Measurements from ENCODE around the gene ASPN. TPM values are rescaled to one million over a fixed set of nuclear protein-coding genes. Genes with fewer than 3 reads are reported as not detected.
"Not testable (repeated sequence)": the region's sequence is repeated elsewhere in the genome, so short reads cannot be mapped to it uniquely, and the experiment has no call there.

ASPN gene
- total RNA-seq, 2 experiments from 2014 or later: not detected

DNA sequence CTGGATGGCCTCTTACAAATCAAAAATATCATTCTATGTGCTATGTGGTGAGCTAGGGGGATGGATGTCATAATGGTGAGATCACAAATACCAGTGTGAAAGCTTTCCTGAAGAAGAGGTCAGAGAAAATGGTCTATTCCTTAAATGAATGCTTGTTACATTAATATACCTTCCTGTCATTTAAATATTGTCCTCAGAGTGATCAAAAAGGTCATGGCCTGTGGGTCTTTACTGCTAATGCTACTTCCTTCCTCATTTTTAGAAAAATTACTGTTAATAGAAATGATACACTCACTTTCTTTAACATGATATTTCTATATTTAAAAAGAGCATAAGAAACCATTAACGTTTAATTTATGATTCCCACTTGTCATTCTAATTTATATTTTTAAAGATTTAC lies 67.7 kb downstream of the ASPN start:
- Histone ChIP-seq H3K9me3 (ENCODE audit: control insufficient read depth in 1 of 2, insufficient read depth in 1 of 2, low read length in 2 of 2) (no peaks in the 10 kb centered on the region), H3K36me3 (ENCODE audit: insufficient read depth, low read length) (no peaks in the 10 kb centered on the region), H3K27ac (ENCODE audit: low read depth in 1 of 2, low read length in 2 of 2) (no peak overlapping the region), H3K4me1 (ENCODE audit: insufficient read depth, low read length) (no peaks in the 10 kb centered on the region), H3K27me3 (ENCODE audit: control insufficient read depth in 1 of 2, insufficient read depth in 2 of 2, low read length in 2 of 2) (no peaks in the 10 kb centered on the region), H3K4me3 (ENCODE audit: low read length) (no peak overlapping the region)
- no peak overlapping the region for H3K27ac Mint-ChIP-seq
- intact Hi-C loops (cut with DNase I, micrococcal nuclease): no loop called here
- TF ChIP-seq, protein P1, sequence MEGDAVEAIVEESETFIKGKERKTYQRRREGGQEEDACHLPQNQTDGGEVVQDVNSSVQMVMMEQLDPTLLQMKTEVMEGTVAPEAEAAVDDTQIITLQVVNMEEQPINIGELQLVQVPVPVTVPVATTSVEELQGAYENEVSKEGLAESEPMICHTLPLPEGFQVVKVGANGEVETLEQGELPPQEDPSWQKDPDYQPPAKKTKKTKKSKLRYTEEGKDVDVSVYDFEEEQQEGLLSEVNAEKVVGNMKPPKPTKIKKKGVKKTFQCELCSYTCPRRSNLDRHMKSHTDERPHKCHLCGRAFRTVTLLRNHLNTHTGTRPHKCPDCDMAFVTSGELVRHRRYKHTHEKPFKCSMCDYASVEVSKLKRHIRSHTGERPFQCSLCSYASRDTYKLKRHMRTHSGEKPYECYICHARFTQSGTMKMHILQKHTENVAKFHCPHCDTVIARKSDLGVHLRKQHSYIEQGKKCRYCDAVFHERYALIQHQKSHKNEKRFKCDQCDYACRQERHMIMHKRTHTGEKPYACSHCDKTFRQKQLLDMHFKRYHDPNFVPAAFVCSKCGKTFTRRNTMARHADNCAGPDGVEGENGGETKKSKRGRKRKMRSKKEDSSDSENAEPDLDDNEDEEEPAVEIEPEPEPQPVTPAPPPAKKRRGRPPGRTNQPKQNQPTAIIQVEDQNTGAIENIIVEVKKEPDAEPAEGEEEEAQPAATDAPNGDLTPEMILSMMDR (IDR thresholded peaks at IDR 0.05): no peak
- no peaks in the 10 kb centered on the region for H3K27me3 Mint-ChIP-seq
- no peaks in the 10 kb centered on the region for H3K4me1 Mint-ChIP-seq (ENCODE audit: low read depth)
- H3K9me3 Mint-ChIP-seq: no peaks in the 10 kb centered on the region
- ChIA-PET CTCF (no interaction called here), POLR2A (no interaction called here)
- no peak for ATAC-seq (ENCODE audit: poor library complexity)
- no peaks in the 10 kb centered on the region for H3K36me3 Mint-ChIP-seq (ENCODE audit: low read depth)
- DNase-seq: no peak
- H3K4me3 Mint-ChIP-seq: no peak overlapping the region

- H3K27ac Mint-ChIP-seq; intact Hi-C loops (cut with DNase I, micrococcal nuclease): not testable (repeated sequence)
These were observed 71.1 kb downstream of the ASPN start for GRCh38 chr9:92411157-92411556.

GRCh38 chr9:92408747-92409478 lies 73.4 kb downstream of the ASPN start:
- H3K27ac ChIP-seq (ENCODE audit: low read depth in 1 of 2, low read length in 2 of 2): no peak overlapping the region
- no peaks in the 10 kb centered on the region for H3K9me3 Mint-ChIP-seq
- ChIA-PET CTCF (interaction anchor here (0.6 kb wide), 1 partner anchor 79 kb away, joined by 3 read pairs; no protein-coding TSS in a partner anchor), POLR2A (no interaction called here)
- H3K27me3 ChIP-seq (ENCODE audit: control insufficient read depth in 1 of 2, insufficient read depth in 2 of 2, low read length in 2 of 2): no peaks in the 10 kb centered on the region
- no peaks in the 10 kb centered on the region for H3K9me3 ChIP-seq (ENCODE audit: control insufficient read depth in 1 of 2, insufficient read depth in 1 of 2, low read length in 2 of 2)
- DNase-seq: no peak
- peaks cover 14% of the 10 kb centered on the region for H3K4me1 ChIP-seq (ENCODE audit: insufficient read depth, low read length)
- H3K4me1 Mint-ChIP-seq (ENCODE audit: low read depth): peaks cover 28% of the 10 kb centered on the region
- no peaks in the 10 kb centered on the region for H3K27me3 Mint-ChIP-seq
- H3K36me3 ChIP-seq (ENCODE audit: insufficient read depth, low read length): no peaks in the 10 kb centered on the region
- H3K4me3 ChIP-seq (ENCODE audit: low read length): no peak overlapping the region
- TF ChIP-seq, protein P1 (IDR thresholded peaks at IDR 0.05): no peak
- intact Hi-C loops (cut with DNase I, micrococcal nuclease): no loop called here
- no peaks in the 10 kb centered on the region for H3K36me3 Mint-ChIP-seq (ENCODE audit: low read depth)
- H3K27ac Mint-ChIP-seq: no peak overlapping the region
- ATAC-seq (ENCODE audit: poor library complexity): no peak
- H3K4me3 Mint-ChIP-seq: no peak overlapping the region

More at GRCh38 chr9:92411157-92411556, 71.1 kb downstream of the ASPN start:
- peaks cover 13% of the 10 kb centered on the region for H3K4me1 Mint-ChIP-seq (ENCODE audit: low read depth)
- POLR2A ChIA-PET; H3K27me3 Mint-ChIP-seq; DNase-seq; H3K36me3 Mint-ChIP-seq (ENCODE audit: low read depth); H3K4me3 ChIP-seq (ENCODE audit: low read length); H3K9me3 ChIP-seq (ENCODE audit: control insufficient read depth in 1 of 2, insufficient read depth in 1 of 2, low read length in 2 of 2); H3K4me3 Mint-ChIP-seq; H3K36me3 ChIP-seq (ENCODE audit: insufficient read depth, low read length); H3K27me3 ChIP-seq (ENCODE audit: control insufficient read depth in 1 of 2, insufficient read depth in 2 of 2, low read length in 2 of 2); H3K9me3 Mint-ChIP-seq; ATAC-seq (ENCODE audit: poor library complexity); CTCF ChIA-PET; H3K27ac ChIP-seq (ENCODE audit: low read depth in 1 of 2, low read length in 2 of 2): not testable (repeated sequence)
- peaks cover 10% of the 10 kb centered on the region for H3K4me1 ChIP-seq (ENCODE audit: insufficient read depth, low read length)

- Mint-ChIP-seq H3K36me3 (ENCODE audit: low read depth) (no peaks in the 10 kb centered on the region), H3K4me3 (no peak overlapping the region), H3K4me1 (ENCODE audit: low read depth) (peaks cover 35% of the 10 kb centered on the region), H3K27ac (no peak overlapping the region), H3K9me3 (no peaks in the 10 kb centered on the region), H3K27me3 (no peaks in the 10 kb centered on the region)
- Histone ChIP-seq H3K27me3 (ENCODE audit: control insufficient read depth in 1 of 2, insufficient read depth in 2 of 2, low read length in 2 of 2) (no peaks in the 10 kb centered on the region), H3K36me3 (ENCODE audit: insufficient read depth, low read length) (no peaks in the 10 kb centered on the region), H3K27ac (ENCODE audit: low read depth in 1 of 2, low read length in 2 of 2) (no peak overlapping the region), H3K9me3 (ENCODE audit: control insufficient read depth in 1 of 2, insufficient read depth in 1 of 2, low read length in 2 of 2) (no peaks in the 10 kb centered on the region), H3K4me3 (ENCODE audit: low read length) (no peak overlapping the region), H3K4me1 (ENCODE audit: insufficient read depth, low read length) (peaks cover 14% of the 10 kb centered on the region)
- POLR2A ChIA-PET: no interaction called here
- no peak for ATAC-seq (ENCODE audit: poor library complexity)
- no peak for DNase-seq
- intact Hi-C loops (cut with DNase I, micrococcal nuclease): no loop called here
- CTCF ChIA-PET: no interaction called here
- TF ChIP-seq, protein P1 (IDR thresholded peaks at IDR 0.05): no peak
These were observed 74.5 kb downstream of the ASPN start for GRCh38 chr9:92407818-92408217.

Data from CD4-positive, alpha-beta T cell (primary cell).